Peyer's patch (tissue), 4 donors: ENCODE measurements around the gene RAD51B.

ENCODE experiments used
- POLR2A ChIP-seq, 2 donors: fragments of 450-650 bp; IDR thresholded peaks; one replicate each; pipeline ENCODE4 v1.5.1; 2017; ENCODE audit warnings: antibody characterized with exemption in 2 of 2, mild to moderate bottlenecking in 2 of 2, moderate library complexity in 2 of 2
- TF ChIP-seq, protein P1 (sequence below), 6 experiments: fragments of 450-650 bp in 4 of 6; fragments of 200-600 bp in 2 of 6; sonication (generic) in 1 of 6; IDR thresholded peaks; one replicate each; pipeline ENCODE4 v1.5.1; 2017 to 2019; ENCODE audit warnings: antibody characterized with exemption in 6 of 6, mild to moderate bottlenecking in 3 of 6, moderate library complexity in 1 of 6

DNA sequence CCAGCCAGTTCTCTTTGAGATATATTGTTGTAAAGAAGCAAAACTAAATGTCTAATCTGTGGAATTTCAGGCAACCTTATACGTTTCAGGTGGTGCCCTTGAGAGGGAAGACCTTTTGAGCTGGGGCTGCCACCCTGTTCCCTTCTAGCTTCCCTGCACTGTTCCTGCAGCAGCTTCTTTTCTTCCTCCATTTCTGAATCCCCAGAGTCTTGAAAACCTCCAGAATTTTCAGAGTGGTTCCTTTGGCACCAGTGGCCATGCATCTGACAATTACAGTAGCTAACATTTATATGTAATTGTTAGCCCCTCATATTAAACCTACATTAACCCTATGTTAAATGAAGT is 702.0 kb downstream of the RAD51B start:
- TF ChIP-seq, protein P1, sequence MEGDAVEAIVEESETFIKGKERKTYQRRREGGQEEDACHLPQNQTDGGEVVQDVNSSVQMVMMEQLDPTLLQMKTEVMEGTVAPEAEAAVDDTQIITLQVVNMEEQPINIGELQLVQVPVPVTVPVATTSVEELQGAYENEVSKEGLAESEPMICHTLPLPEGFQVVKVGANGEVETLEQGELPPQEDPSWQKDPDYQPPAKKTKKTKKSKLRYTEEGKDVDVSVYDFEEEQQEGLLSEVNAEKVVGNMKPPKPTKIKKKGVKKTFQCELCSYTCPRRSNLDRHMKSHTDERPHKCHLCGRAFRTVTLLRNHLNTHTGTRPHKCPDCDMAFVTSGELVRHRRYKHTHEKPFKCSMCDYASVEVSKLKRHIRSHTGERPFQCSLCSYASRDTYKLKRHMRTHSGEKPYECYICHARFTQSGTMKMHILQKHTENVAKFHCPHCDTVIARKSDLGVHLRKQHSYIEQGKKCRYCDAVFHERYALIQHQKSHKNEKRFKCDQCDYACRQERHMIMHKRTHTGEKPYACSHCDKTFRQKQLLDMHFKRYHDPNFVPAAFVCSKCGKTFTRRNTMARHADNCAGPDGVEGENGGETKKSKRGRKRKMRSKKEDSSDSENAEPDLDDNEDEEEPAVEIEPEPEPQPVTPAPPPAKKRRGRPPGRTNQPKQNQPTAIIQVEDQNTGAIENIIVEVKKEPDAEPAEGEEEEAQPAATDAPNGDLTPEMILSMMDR (IDR thresholded peaks at IDR 0.05), result no peak
- no peak for TF ChIP-seq POLR2A (IDR thresholded peaks at IDR 0.05)
